Neural crest cell (in vitro differentiated cells): ENCODE results near the gene C5orf46. TPM values are rescaled to one million over a fixed set of nuclear protein-coding genes. Genes with fewer than 3 reads are reported as not detected.

ENCODE experiments used
- DNase-seq: peaks from one replicate; pipeline ENCODE4 v3.0.0; 2021; ENCODE audit warnings: low read depth, mixed read lengths, low spot score
- H3K27ac Mint-ChIP-seq: one replicate; pipeline ENCODE4 v1.8.0; 2021; ENCODE audit warnings: mild to moderate bottlenecking, mixed read lengths; ENCODE audit not compliant: unreplicated experiment
- H3K27me3 Mint-ChIP-seq: 2 replicates; pipeline ENCODE4 v1.8.0; 2021; ENCODE audit warnings: low read depth, mild to moderate bottlenecking, mixed read lengths
- H3K36me3 Mint-ChIP-seq: 2 replicates; pipeline ENCODE4 v1.8.0; 2021; ENCODE audit warnings: low read depth, mild to moderate bottlenecking, mixed read lengths
- H3K4me1 Mint-ChIP-seq: 2 replicates; pipeline ENCODE4 v1.8.0; 2021; ENCODE audit warnings: mixed read lengths
- H3K4me3 Mint-ChIP-seq: one replicate; pipeline ENCODE4 v1.8.0; 2021; ENCODE audit warnings: mild to moderate bottlenecking, mixed read lengths
- H3K9me3 Mint-ChIP-seq: 2 replicates; pipeline ENCODE4 v1.8.0; 2021; ENCODE audit warnings: mixed read lengths
- total RNA-seq: library from RNA; stranded (reverse); gene quantifications from 2 replicates; pipeline ENCODE4 v1.2.1, GENCODE V29; 2021
- TF ChIP-seq, protein P1 (sequence below): fragments of 200-600 bp; sonication (generic); conservative IDR thresholded peaks from 2 replicates; pipeline ENCODE4 v1.5.0; 2021; ENCODE audit warnings: antibody characterized with exemption, mild to moderate bottlenecking

The C5orf46 gene
- total RNA-seq, 1 donor from 2014 or later, result not detected

DNA sequence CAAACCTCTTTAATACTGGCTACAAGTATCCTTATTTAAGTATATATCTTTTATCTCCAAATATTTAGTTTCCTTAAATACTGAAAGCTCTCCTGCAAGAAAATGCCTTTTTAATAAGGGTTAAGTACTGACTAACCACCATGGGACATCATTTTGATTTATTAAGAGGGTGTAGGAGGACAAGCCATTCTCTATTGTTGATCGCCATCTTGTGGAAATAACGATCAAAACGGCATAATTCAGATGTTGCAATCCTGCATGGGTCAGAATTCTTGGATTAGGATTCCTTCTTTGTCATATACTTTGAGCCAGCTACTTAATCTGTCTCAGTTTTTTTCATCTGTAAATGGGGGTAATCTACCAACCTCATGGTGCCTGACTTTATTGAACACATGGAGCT, 28.7 kb upstream of the C5orf46 start:
- Mint-ChIP-seq H3K27ac (no peak overlapping the region), H3K4me1 (no peaks in the 10 kb centered on the region), H3K4me3 (no peak overlapping the region), H3K9me3 (no peaks in the 10 kb centered on the region), H3K36me3 (no peaks in the 10 kb centered on the region), H3K27me3 (no peaks in the 10 kb centered on the region)
- TF ChIP-seq, protein P1, sequence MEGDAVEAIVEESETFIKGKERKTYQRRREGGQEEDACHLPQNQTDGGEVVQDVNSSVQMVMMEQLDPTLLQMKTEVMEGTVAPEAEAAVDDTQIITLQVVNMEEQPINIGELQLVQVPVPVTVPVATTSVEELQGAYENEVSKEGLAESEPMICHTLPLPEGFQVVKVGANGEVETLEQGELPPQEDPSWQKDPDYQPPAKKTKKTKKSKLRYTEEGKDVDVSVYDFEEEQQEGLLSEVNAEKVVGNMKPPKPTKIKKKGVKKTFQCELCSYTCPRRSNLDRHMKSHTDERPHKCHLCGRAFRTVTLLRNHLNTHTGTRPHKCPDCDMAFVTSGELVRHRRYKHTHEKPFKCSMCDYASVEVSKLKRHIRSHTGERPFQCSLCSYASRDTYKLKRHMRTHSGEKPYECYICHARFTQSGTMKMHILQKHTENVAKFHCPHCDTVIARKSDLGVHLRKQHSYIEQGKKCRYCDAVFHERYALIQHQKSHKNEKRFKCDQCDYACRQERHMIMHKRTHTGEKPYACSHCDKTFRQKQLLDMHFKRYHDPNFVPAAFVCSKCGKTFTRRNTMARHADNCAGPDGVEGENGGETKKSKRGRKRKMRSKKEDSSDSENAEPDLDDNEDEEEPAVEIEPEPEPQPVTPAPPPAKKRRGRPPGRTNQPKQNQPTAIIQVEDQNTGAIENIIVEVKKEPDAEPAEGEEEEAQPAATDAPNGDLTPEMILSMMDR, result peak; percentile 73
- no peak for DNase-seq

DNA sequence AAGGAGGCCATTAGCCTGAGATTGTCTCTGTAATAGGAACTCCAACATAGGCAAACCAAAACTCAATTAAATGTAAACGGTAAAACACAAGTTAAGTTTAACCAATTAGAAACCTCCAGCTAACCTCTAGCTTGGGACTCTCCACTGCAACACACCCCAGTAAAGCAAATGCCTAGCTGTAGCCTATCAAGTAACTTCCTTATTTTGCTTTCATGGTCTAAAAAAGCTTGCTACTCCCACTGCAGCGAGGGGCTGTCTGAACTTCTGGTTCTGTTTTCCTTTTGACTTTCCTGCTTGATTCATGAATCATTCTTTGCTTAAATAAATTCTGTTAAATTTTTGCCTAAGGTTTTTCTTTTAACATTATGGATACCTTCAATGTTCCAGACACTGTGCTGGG, 24.4 kb upstream of the C5orf46 start:
- TF ChIP-seq, protein P1, result no peak
- H3K4me3 Mint-ChIP-seq, result no peak overlapping the region
- no peak for DNase-seq
- H3K27ac Mint-ChIP-seq, result no peak overlapping the region
- no peaks in the 10 kb centered on the region for H3K27me3 Mint-ChIP-seq
- H3K4me1 Mint-ChIP-seq, result no peaks in the 10 kb centered on the region
- H3K9me3 Mint-ChIP-seq, result no peaks in the 10 kb centered on the region
- H3K36me3 Mint-ChIP-seq, result no peaks in the 10 kb centered on the region

DNA sequence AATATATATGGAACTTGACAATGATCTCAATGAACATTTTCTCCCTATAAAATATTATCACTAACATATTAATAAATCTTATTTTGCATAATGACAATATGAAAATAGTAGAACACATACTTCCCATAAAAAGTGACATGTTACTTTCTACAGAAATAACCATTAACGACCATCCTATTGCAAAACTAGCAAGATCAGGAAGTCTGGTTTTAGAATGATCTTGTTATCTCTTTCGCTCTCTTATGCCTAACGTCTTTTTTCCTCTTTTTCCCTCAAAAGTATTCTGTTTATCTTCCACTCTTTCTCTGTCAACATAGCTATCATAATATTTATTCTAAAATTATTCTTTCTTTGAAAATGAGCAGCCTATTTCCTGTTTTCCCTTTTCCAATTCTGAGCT, 21.6 kb upstream of the C5orf46 start:
- Mint-ChIP-seq H3K27ac (no peak overlapping the region), H3K27me3 (no peaks in the 10 kb centered on the region), H3K4me3 (no peak overlapping the region), H3K4me1 (no peaks in the 10 kb centered on the region), H3K9me3 (no peaks in the 10 kb centered on the region), H3K36me3 (no peaks in the 10 kb centered on the region)
- no peak for DNase-seq
- TF ChIP-seq, protein P1, result no peak

GRCh38 chr5:147925020-147925419, 18.7 kb upstream of the C5orf46 start:
- Mint-ChIP-seq H3K9me3 (peaks cover 3% of the 10 kb centered on the region), H3K4me1 (no peaks in the 10 kb centered on the region), H3K27ac (no peak overlapping the region), H3K36me3 (no peaks in the 10 kb centered on the region), H3K27me3 (no peaks in the 10 kb centered on the region), H3K4me3 (no peak overlapping the region)
- TF ChIP-seq, protein P1, result no peak
- no peak for DNase-seq

GRCh38 chr5:147921136-147921535, 14.8 kb upstream of the C5orf46 start:
- no peaks in the 10 kb centered on the region for H3K27me3 Mint-ChIP-seq
- TF ChIP-seq, protein P1, result no peak
- H3K27ac Mint-ChIP-seq, result no peak overlapping the region
- no peak for DNase-seq
- H3K36me3 Mint-ChIP-seq, result no peaks in the 10 kb centered on the region
- no peak overlapping the region for H3K4me3 Mint-ChIP-seq
- peaks cover 3% of the 10 kb centered on the region for H3K9me3 Mint-ChIP-seq
- H3K4me1 Mint-ChIP-seq, result no peaks in the 10 kb centered on the region
